Spleen (tissue), 11 donors: Measurements from ENCODE around the gene SLC22A12. TPM values are rescaled to one million over a fixed set of nuclear protein-coding genes. Genes with fewer than 3 reads are reported as not detected.

Experiments used
- DNase-seq: peaks from one replicate; pipeline ENCODE4 v3.0.0-alpha.2; 2020
- H3K27ac ChIP-seq, 8 donors: fragments of 200-600 bp; sonication (generic) in 7 of 8; 1 replicate in 4 of 8; 2 replicates in 4 of 8; pipeline versions ENCODE4 v1.5.0 to v1.8.0; 2016 to 2021; ENCODE audit warnings: inconsistent platforms in 4 of 8, mild to moderate bottlenecking in 4 of 8, moderate library complexity in 1 of 8
- H3K27me3 ChIP-seq, 7 donors: fragments of 200-600 bp; sonication (generic) in 6 of 7; replicated peaks in 1 of 7; 1 replicate in 4 of 7; 2 replicates in 3 of 7; pipeline versions ENCODE4 v1.5.0 to v1.8.0; 2016 to 2021; ENCODE audit warnings: inconsistent platforms in 3 of 7, mild to moderate bottlenecking in 1 of 7
- H3K36me3 ChIP-seq, 6 donors: fragments of 200-600 bp; sonication (generic) in 5 of 6; 1 replicate in 4 of 6; 2 replicates in 2 of 6; pipeline versions ENCODE4 v1.5.0 to v1.8.0; 2016 to 2021; ENCODE audit warnings: inconsistent platforms in 2 of 6
- H3K4me1 ChIP-seq, 6 donors: fragments of 200-600 bp; sonication (generic) in 5 of 6; 1 replicate in 3 of 6; 2 replicates in 3 of 6; pipeline versions ENCODE4 v1.5.0 to v1.8.0; 2016 to 2021; ENCODE audit warnings: inconsistent platforms in 3 of 6
- H3K4me3 ChIP-seq, 8 donors: fragments of 200-600 bp; sonication (generic) in 7 of 8; 1 replicate in 4 of 8; 2 replicates in 4 of 8; pipeline versions ENCODE4 v1.5.0 to v1.8.0; 2016 to 2021; ENCODE audit warnings: inconsistent platforms in 4 of 8, mild to moderate bottlenecking in 4 of 8, moderate library complexity in 2 of 8
- H3K9me3 ChIP-seq, 8 donors: fragments of 200-600 bp; sonication (generic) in 7 of 8; 1 replicate in 4 of 8; 2 replicates in 4 of 8; pipeline versions ENCODE4 v1.5.0 to v1.8.0; 2016 to 2021; ENCODE audit warnings: inconsistent platforms in 4 of 8
- CTCF ChIP-seq, 11 experiments: fragments of 200-600 bp in 7 of 11; fragments of 450-650 bp in 4 of 11; sonication (generic) in 4 of 11; IDR thresholded peaks in 8 of 11; conservative IDR thresholded peaks in 3 of 11; 1 replicate in 7 of 11; 2 replicates in 4 of 11; pipeline versions ENCODE4 v1.4.0 to v1.8.0; 2016 to 2021; ENCODE audit warnings: antibody characterized with exemption in 11 of 11, inconsistent platforms in 4 of 11, mild to moderate bottlenecking in 1 of 11
- POLR2A ChIP-seq, 3 donors: fragments of 450-650 bp; IDR thresholded peaks; one replicate each; pipeline ENCODE4 v1.5.1; 2017; ENCODE audit warnings: antibody characterized with exemption in 3 of 3, mild to moderate bottlenecking in 1 of 3
- POLR2AphosphoS5 ChIP-seq, 3 donors: sonication (generic); formaldehyde crosslinking; IDR thresholded peaks; one replicate each; pipeline ENCODE4 v1.5.1; 2017; ENCODE audit warnings: antibody characterized with exemption in 3 of 3
- WGBS, 5 donors: extraction: QIAGEN DNeasy Blood & Tissue Kit in 3 of 5; methylation state at CpG; one replicate each; pipeline versions ENCODE4 v1.1.5 to v1.1.7; 2013 to 2018; 5-methylcytosine and 5-hydroxymethylcytosine counted together
- intact Hi-C: fragments of 100-400 bp; cut with DNase I; formaldehyde crosslinking; loops from one replicate; pipeline ENCODE4 v1.15.0; 2023; ENCODE audit warnings: low total_unique reads
- polyA plus RNA-seq, 3 donors: library from polyadenylated mRNA; stranded (reverse); fragments of 200-250 nt; gene quantifications; one replicate each; pipeline ENCODE4 v1.2.1, GENCODE V29; 2013
- total RNA-seq, 7 donors: library from RNA; depleted of rRNA in 3 of 7; stranded (reverse); fragments of >200 nt in 3 of 7; fragmentation: NEBNext Ultra II Directional in 4 of 7; extraction: Animal tissue kit (Norgen Biotek cat#: 25700) in 4 of 7; gene quantifications; one replicate each; pipeline versions ENCODE4 v1.1.0 to v1.2.1, GENCODE V29; 2016 to 2021
- donor health status: healthy with polysubstance abuse.
- donor health status: DM: no; HTN: no; CAD: no; lungs with moderate emphysema.
- donor health status: DM: no; HTN: no; CAD: no.
- donor health status: Bipolar disorder and iron deficiency.
- donor health status: healthy.
- donor health status: DM: no; HTN: no; CAD: no.
- donor health status: DM: yes; HTN: yes; CAD: no.

Gene SLC22A12
- total and polyA plus RNA-seq, 10 donors, result not detected

GRCh38 chr11:64544616-64545296 is 46.3 kb upstream of the SLC22A12 start:
- Histone ChIP-seq H3K27me3 (peaks cover 0 to 31% (median 0%) of the 10 kb centered on the region in 7 donors), H3K9me3 (peaks cover 0 to 9% (median 0%) of the 10 kb centered on the region in 8 donors), H3K36me3 (no peaks in the 10 kb centered on the region), H3K4me1 (no peaks in the 10 kb centered on the region), H3K27ac (no peak overlapping the region), H3K4me3 (no peak overlapping the region)
- WGBS, 5 donors, result 69 to 86% (median 82%) methylated on average over 2 of the region's 2 CpGs
- peak; percentile 27 for DNase-seq
- intact Hi-C loops, result no loop called here
- no peak for TF ChIP-seq CTCF (IDR thresholded peaks at IDR 0.05 in 8 of 11, conservative IDR thresholded peaks at IDR 0.05 in 3 of 11)
- no peak for TF ChIP-seq POLR2A (IDR thresholded peaks at IDR 0.05)
- TF ChIP-seq POLR2AphosphoS5 (IDR thresholded peaks at IDR 0.05), result no peak

- no peak overlapping the region for H3K27ac ChIP-seq
Observed at GRCh38 chr11:64545619-64546018, 45.4 kb upstream of the SLC22A12 start.

GRCh38 chr11:64546176-64546575 is 44.8 kb upstream of the SLC22A12 start:
- no peak for TF ChIP-seq CTCF (IDR thresholded peaks at IDR 0.05 in 8 of 11, conservative IDR thresholded peaks at IDR 0.05 in 3 of 11)
- DNase-seq, result peak; percentile 47

More at GRCh38 chr11:64545619-64546018, 45.4 kb upstream of the SLC22A12 start:
- DNase-seq, result peak; percentile 47
- Histone ChIP-seq H3K27me3 (peaks cover 0 to 25% (median 0%) of the 10 kb centered on the region in 7 donors), H3K9me3 (peaks cover 0 to 9% (median 0%) of the 10 kb centered on the region in 8 donors), H3K4me3 (no peak overlapping the region), H3K36me3 (no peaks in the 10 kb centered on the region), H3K4me1 (no peaks in the 10 kb centered on the region)
- TF ChIP-seq POLR2A (IDR thresholded peaks at IDR 0.05) (no peak), CTCF (IDR thresholded peaks at IDR 0.05 in 8 of 11, conservative IDR thresholded peaks at IDR 0.05 in 3 of 11) (no peak), POLR2AphosphoS5 (IDR thresholded peaks at IDR 0.05) (no peak)
- intact Hi-C loops, result no loop called here
- WGBS, 5 donors, result 90 to 98% (median 91%) methylated on average over 15 of the region's 15 CpGs

GRCh38 chr11:64546600-64546999 is 44.4 kb upstream of the SLC22A12 start:
- H3K27ac ChIP-seq, result no peak overlapping the region
- intact Hi-C loops, result no loop called here

More at GRCh38 chr11:64546176-64546575, 44.8 kb upstream of the SLC22A12 start:
- Histone ChIP-seq H3K9me3 (peaks cover 0 to 9% (median 0%) of the 10 kb centered on the region in 8 donors), H3K4me3 (no peak overlapping the region), H3K36me3 (no peaks in the 10 kb centered on the region), H3K27ac (no peak overlapping the region), H3K4me1 (no peaks in the 10 kb centered on the region), H3K27me3 (peaks cover 0 to 19% (median 0%) of the 10 kb centered on the region in 7 donors)
- intact Hi-C loops, result no loop called here
- 57 to 86% (median 77%) methylated on average over 1 to 2 of the region's 2 CpGs for WGBS, 5 donors

More at GRCh38 chr11:64546600-64546999, 44.4 kb upstream of the SLC22A12 start:
- WGBS, 5 donors, result 84 to 93% (median 89%) methylated on average over 3 to 8 of the region's 8 CpGs
- H3K27me3 ChIP-seq, result peaks cover 0 to 18% (median 0%) of the 10 kb centered on the region in 7 donors
- H3K4me1 ChIP-seq, result no peaks in the 10 kb centered on the region
- H3K9me3 ChIP-seq, result peaks cover 0 to 9% (median 0%) of the 10 kb centered on the region in 8 donors
- DNase-seq, result peak; percentile 22
- no peaks in the 10 kb centered on the region for H3K36me3 ChIP-seq
- TF ChIP-seq POLR2A (IDR thresholded peaks at IDR 0.05) (no peak), CTCF (IDR thresholded peaks at IDR 0.05 in 8 of 11, conservative IDR thresholded peaks at IDR 0.05 in 3 of 11) (no peak)
- H3K4me3 ChIP-seq, result no peak overlapping the region
